ENCODE results near the gene ILK.

The ILK gene

DNA sequence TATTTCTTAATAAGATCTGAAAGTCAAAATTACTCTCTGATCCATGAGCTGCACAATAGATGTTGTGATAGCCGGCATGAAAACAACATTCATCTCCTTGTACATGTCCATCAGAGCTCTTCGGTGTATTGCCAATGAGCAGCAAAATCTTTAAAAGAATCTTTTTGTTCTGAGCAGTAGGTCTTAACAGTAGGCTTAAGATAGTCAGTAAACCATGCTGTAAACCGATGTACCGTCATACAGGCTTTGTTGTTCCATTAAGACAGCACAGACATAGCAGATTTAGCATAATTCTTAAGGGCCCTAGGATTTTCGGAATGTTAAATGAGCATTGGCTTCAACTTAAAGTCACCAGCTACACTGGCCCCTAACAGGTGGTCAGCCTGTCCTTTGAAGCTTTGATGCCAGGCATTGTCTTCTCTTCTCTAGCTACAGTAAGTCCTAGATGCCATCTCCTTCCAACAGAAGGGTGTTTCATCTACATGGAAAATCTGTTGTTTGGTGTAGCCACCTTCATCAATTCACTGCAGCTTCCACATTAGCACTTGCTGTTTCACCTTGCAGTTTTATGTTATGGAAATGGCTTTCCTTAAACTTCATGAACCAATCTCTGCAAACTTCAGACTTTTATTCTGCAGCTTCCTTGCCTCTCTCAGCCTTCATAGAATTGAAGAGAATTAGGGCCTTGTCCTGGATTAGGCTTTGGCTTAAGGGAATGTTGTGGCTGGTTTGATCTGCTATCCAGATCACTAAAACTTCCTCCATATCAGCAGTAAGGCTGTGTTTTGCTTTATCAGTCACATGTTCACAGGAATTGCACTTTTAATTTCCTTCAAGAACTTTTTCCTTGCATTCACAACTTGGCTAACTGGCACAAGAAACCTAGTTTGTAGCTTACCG, 28.5 kb upstream of the ILK start:
- DNase-seq = no peak

DNA sequence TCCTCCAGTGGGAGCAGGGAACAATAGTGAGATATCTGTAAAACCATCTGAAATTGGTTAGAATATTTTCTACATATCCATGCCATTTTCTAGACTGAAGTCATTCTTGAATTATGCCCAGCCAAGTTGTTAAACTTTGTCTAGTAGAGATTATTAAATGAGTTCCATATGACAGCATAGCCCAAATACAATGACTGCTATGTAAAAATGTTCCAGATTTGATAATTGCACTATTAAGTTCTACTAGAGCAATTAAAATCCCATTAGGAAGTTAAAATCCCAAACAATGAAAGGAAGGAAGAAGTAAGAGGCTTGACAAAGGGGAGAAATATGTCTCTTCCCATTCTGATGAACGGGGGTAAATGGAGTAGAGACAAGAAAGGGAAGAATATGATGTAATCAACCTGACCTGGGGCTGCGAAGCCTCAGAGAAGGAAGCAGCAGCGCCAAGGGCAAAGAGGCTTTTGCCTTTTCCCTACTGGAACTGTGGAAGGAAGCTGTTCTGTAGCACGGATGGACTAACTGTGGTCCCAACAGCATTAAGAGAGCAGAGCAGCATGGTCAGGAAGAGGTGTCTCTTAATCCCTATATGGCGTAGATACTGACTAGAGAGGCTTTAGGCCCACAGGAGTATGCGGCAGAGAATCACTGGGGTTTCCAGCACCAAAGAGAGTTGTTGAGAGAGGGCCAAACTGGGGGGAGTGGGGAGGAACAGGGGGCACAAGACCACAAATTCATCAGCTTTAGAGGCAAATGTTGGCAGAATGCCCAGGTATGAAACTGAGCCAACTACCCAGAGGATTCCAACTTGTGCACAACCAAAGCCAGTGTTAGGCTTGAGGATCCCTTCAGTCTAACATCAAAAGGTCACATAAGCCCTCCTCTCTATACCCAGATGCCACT, 26.9 kb upstream of the ILK start:
- DNase-seq = no peak

DNA sequence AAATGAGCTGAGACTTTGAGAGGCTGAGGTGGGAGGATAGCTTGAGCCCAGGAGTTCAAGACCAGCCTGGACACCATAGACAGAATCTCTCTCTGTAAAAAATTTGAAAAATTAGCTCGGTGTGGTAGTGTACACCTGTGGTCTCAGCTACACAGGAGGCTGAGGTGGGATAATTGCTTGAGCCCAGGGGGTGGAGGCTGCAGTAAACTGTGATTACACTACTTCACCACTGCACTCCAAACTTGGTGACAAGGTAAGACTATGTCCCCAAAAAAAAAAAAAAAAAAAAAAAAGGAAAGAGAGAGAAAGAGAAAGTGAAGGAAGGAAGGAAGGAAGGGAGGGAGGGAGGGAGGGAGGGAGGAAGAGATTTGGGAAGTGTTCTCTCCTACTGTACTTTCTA, 25.4 kb upstream of the ILK start:
- no peak for DNase-seq

DNA sequence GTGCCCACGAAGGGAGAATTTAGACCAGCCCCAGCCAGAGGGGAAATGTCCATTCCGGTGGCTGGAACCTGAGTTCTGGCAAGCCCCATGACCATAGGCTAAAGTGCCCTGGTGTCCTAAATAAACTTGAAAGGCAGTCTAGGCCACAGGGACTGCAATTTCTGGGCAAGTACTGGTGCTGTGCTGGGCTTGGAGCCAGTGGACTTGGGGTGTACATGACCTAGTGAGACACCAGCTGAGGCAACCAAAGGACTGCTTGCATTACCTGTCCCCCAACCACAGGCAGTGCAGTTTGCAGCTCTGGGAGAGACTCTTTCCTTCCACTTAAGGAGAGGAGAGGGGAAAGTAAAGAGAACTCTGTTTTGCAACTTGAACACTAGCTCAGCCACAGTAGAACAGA, 23.9 kb upstream of the ILK start:
- no peak for DNase-seq

DNA sequence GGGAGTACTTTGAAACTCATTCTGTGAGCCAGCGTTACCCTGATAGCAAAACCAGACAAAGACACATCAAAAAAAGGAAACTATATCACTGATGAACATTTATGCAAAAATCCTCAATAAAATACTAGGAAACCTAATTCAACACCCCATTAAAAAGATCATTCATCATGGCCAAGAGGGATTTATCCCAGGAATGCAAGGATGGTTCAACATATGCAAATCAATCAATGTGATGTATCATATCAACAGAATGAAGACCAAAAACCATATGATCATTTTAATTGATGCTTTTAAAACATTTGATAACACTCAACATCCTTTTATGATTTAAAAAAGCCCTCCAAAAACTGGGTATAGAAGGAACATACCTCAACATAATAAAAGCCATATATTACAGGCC, 20.0 kb upstream of the ILK start:
- no peak for DNase-seq

DNA sequence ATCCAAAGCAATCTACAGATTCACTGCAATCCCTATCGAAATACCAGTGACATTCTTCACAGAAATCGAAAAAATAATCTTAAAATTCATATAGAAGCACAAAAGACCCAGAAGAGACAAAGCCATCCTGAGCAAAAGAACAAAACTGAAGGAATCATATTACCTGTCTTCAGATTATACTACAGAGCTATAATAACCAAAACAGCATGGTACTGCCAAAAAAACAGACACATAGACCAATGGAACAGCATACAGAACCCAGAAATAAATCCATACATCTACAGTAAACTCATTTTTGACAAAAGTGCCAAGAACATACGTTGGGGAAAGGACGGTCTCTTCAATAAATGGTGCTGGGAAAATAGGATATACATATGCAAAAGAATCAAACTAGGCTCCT, 19.0 kb upstream of the ILK start:
- DNase-seq = no peak

DNA sequence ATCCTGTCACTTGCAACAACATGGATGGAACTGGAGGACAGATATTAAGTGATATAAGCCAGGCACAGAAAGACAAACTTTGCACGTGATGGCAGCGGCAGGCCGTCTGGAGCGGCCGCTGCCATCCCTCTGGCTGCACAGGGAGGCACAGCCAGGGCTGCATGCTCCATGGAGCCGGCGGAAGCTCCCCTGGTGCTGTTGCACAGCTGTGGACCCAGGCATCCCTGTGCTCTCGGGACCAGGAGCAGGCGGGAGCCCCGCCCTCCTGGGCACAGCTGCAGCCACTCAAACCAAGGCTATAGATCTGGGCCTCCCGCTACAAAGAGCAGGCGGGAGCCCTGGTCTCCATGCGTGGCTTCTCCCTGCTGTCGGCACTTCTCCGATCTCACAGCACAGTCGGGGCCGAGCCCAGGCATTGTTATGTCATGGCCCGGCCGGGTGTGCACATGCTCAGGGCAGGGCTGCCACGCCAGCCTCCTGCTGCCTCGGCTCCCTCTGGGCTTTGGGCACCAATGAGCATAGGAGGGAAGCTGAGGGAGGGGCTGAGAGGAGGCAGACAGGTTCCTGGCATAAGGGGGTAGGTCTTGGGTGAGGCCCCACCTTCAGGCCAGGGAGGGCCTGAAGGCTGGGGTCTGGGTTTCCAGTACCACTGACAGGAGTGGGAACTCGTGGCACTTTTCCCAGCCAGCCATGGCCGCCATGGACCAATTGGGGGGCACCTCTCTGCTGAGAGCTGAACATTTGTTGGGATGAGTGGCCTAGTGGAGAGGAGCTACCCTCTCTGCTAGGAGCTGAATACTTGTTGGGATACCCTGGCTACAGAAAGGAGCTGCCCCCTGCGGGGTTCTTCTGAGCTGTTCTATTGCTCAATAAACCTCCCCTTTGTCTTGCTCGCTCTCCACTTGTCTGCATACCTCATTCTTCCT, 16.9 kb upstream of the ILK start:
- DNase-seq = no peak

DNA sequence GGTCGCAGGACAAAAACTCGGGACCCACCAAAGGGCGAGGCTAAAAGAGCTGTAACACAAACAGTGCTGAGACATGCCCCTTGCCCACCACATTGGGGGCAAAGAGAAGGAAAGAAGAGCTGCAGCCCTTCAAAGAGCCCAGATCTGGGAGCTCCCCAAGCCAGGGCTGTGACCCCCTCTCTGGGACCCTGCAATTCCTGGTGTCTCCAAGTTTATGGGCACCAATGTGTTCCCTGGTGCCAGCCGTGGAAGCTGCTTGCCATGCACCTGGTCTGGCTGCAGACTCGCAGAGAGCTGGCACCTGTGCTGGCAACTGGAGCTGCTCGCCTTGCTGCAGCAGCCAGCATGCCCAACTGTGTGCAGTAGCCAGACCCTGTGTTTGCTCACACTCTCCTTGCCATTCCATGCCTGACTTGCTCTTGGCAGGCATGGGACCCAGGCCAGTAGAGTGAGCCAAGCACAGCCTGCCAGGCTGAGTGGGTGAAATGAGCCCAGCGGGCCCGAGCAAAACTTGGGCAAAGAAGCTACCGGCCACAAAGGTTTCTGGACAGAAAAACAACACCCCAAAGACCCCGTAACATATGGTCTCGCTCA, 16.1 kb upstream of the ILK start:
- no peak for DNase-seq

DNA sequence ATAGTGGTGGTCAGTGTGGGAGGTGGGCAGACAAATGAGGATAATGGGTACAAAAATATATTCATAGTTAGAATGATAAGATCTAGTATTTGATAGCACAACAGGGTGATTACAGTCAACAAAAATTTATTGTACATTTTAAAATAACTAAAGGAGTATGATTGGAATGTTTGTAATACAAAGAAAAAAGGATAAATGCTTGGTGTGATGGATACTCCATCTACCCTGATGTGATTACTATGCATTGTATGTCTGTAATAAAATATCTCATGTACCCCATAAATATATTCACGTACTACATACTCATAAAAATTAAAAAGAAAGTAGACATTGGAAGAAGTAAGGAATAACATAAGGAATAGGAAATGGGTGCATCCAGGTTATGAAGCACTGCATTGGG, 15.6 kb upstream of the ILK start:
- DNase-seq = no peak

DNA sequence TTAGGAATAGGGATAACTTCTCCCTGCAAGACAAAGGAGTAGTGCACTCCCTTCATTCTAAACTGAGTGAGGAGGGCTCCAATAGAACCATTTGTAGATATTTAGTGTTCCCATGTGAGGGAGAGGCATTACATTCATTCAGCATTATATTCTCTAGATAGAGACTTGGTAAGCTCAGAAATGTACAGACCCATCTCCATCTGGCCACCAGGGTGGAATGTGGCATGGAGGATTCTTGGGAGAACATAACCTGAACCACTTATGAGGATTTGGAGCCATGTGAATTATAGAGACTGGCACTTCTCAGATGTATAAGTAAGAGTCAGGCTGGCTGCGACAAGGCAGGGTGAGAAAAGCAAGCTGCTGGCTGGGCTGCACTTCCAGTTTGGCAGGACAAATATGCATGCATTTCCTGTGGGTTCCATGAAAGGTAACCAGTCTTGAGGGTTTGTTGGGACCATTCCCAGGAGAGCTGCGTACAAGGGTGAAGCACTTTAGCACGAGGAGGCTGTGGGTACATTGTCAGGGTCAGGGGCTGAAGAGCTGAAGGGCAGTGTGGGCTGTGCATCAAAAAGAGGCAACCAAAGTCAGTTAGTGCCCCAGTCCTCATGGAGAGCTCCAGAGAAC, 9.3 kb upstream of the ILK start:
- DNase-seq = no peak

DNA sequence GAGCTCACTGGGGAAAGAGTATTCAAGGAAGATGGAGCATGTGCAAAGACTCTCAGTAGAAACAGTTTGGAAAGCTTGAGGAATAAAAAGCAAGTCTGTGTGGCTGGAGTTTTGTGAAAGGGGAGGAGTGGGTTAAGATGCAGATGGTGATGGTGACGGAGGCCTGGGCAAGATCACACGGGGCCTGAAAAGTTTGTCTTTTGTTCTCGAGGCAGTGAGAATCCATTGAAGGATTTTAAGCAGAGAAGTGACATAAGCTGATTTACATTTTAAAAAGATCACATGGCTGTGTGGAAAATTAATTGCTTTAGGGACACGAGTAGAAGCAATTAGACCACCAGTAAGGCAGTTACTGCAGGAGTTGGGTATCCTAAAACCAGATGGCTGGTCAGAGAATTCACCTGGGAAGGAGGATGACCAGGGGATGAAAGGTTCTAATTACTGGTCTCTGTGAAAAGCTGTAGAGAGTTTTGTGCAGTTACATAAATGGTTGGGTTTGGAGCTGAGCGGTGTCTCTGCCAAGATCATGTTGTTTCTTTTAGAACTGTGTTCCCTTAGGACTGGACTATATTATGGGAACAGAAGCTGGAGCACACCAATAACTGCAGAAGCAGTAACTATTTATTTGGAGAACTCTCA, 7.2 kb upstream of the ILK start:
- DNase-seq = no peak

DNA sequence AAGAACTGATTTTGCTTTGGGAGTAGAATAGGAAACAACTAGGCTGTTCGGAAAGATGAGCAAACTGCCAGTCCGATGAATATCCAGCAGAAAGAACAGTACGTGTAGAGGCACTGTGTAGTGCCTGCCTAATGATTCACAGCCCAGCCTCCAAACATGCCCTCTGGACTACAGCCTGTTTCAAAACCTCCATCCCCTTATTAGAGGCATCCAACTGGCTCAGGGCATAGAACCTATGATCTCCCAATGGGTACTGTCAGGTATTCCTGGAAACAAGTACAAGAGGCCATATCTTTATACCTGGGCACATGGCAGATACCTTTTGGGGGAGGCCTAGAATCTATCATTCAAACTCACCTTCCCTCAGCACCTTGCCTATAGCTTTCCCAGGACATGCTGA, 5.0 kb upstream of the ILK start:
- DNase-seq = no peak

DNA sequence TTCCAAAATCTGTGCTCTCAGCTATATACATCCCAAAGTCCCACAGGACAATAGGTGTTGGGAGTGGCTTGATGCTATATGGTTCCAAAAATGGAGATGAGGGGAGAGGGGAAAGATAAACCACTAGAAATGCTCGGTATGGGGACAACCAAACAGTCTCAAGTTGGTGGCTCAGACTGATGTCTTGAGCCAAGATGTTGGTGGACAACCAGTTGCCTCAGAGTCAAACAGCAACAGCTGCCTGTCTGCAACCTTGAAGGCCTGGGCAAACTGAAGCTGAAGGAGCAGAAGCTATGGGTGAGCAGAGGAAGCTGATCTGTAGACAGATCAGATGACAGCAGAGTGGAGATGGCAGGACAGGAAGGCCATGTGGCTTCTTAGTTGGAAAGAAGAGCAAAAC, 4.1 kb upstream of the ILK start:
- no peak for DNase-seq

DNA sequence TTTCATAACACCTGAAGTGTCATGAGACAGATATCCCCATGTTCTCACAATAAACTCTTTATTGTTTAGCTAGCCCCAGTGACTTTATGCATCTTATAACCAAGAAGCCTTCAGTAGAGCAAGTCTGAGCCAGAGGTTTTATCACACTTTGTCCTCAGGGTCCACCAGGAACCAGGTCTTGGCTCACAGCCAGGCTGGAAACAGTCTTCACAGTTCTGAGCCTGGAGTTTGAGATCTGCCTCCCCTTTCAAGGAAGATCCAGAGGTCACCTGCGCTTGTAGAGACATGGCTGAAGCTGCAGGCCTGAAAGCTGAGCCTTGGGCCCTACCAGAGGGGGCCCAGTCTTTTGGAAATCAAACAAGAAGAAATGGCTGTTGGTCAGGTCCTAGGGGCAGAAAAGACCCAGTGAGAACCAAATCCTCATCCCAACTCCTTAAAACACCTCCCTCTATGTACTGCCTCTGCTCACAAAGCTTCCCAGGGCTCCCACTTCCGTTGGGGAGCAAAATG, 3.6 kb upstream of the ILK start:
- no peak for DNase-seq

DNA sequence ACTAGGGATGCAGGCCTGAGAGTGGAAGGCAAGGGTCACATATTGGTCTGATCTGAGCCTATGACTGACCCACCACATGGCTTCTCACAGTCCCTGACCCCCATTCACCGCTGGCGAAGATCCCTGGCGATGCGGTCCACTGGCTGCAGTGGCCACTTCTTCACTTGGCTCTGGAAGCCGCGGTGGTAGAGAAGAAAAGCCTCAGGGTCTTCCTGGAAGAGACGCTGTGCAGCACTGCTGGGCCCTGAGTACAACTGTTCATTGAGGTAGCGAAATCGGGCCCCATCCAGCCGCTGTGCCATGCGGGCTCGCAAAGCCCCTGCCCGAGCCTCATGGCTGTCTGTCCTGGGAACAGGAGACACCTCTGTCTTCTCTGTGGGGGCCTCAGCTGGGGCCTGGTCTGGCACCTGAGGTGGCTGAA, 2.5 kb upstream of the ILK start:
- DNase-seq = no peak

DNA sequence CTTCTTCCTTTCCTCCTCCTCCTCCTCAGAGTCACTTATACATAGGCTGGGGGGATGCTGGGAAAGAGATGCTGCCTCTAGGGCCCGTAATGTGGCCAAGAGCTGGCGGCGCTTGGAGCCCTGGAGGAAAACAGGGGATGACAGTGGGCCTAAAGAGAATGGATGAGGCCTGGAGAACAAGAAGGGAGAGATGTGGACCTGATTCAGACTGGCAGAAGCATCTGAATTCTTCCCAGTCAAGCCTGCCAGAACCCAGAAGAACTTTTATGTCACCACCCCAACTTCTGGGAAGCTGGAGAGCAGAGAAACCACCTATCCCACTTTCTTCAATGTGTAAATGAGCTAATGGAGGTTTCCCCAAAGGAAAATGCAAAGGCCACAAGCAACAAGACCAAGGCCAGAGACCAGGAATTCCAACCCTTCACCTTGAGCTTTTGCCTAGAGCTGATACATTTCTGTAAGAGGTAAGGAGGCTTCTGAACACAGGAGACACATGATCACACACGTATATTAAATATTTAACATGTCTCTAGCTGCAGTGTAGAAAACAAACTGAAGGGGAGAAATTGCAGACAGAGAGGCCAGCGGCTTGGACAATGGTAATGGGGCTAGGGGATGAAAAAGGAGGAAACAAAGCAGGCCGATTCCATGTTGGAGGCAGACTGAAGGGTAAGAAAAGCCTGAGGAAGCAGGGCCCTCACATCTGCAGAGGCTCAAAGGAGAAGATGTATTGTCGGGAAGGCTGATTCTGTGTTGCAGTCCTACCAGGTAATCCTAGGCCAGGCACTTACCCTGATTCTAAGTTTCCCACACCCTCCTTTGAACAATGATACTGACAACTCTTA, 1.3 kb upstream of the ILK start:
- DNase-seq = no peak

DNA sequence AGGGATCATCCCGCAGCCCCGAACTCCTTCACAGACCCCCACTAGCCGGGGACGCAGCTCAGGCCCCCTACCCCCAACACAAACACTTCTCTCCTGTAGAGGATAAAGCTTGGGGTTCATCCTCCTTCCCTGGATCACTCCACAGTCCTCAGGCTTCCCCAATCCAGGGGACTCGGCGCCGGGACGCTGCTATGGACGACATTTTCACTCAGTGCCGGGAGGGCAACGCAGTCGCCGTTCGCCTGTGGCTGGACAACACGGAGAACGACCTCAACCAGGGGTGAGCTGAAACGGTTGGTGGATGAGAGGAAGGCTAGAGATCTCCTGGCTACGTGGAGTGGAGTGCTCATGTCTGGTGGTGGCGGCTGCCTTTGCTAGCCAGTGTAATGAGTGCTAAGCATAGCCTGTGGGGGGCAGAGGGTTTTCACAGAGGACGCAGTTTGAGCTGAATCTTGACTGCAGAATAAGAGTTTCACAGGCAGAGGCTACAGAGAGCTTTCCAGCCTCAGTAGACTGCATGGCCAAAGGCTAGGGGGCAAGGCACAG, 580 bp downstream of the ILK start:
- DNase-seq = peak; percentile 61

DNA sequence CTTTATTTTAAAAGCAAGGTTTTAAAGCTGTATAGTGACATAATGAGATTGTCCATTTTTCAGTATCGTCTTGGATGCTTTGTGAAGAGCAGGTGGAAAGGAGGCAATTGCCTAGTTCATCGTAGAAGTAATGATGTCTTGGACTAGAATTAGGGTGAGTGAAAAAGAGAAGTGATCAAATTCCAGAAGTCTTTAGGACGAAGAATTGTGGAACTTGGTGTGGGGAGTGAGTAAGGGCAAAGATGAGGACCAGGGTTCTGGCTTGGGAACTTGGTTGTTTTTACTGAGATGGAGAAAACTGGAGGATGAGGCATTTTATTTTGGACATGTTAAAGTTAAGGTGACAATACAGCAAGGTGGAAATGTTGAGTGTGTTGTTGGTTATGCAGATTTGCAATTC, 1.2 kb downstream of the ILK start:
- DNase-seq = no peak

DNA sequence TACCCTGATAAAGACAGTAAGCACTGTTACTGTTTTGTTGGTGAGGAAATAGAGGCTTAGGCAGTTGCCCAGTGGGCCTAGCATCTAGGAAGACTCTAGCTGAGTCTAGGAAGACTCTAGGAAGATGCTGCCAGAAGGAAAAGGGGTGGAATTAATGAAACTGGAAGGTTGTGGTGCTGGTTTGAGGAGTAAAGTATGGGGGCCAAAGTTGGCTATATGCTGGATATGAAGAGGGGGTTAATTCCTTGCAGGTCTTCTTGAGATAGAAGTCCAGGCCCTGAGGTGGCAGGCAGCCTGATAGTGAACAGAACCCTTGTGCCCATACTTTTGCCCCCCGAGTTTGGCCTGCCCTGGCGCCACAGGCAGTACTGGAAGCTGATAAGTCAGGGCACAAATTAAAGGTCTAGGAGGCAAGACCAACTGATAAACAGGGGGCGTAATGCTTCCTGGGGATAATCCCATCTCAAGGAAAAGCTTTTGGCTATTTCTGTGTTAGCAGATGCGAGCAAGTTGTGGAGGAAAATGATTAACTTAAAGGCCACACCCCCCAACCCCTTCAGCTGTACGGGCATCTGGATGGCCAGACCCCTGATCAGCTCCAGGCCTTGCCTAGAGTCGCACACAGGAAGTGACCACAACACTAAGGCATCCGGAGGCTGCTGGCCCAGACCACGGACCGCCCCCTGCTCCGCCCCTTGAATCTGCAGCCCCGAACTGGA, 3.1 kb downstream of the ILK start:
- peak; percentile 73 for DNase-seq

All from CD4-positive, alpha-beta T cell treated with Interferon gamma for 1 hour (primary cell).